ENCODE measurements around the gene MANEA. TPM values are rescaled to one million over a fixed set of nuclear protein-coding genes. Genes with fewer than 3 reads are reported as not detected.
"Not testable (repeated sequence)": the region's sequence is repeated elsewhere in the genome, so short reads cannot be mapped to it uniquely, and the experiment has no call there.

MANEA gene
- total RNA-seq, 1 donor, result 19.9 TPM

DNA sequence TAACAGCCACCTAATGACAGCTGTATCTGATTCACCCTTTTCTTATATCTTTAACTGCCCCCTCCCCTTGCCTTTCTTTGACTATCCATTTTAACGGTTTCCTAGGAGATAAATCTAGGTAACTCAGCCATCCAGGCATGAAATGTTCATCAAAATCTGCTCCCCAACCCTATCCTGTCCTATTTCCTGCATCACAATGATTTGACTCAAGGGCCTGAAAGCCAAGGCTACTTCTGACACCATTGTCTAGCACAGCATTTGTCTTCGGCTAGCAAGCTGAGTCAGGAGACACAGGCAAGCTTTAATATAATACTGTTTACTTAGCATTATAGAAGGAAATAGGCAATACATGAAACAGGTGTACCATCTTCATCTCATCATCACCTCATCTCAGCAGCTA is 31.6 kb upstream of the MANEA start:
- TF ChIP-seq, protein P1, sequence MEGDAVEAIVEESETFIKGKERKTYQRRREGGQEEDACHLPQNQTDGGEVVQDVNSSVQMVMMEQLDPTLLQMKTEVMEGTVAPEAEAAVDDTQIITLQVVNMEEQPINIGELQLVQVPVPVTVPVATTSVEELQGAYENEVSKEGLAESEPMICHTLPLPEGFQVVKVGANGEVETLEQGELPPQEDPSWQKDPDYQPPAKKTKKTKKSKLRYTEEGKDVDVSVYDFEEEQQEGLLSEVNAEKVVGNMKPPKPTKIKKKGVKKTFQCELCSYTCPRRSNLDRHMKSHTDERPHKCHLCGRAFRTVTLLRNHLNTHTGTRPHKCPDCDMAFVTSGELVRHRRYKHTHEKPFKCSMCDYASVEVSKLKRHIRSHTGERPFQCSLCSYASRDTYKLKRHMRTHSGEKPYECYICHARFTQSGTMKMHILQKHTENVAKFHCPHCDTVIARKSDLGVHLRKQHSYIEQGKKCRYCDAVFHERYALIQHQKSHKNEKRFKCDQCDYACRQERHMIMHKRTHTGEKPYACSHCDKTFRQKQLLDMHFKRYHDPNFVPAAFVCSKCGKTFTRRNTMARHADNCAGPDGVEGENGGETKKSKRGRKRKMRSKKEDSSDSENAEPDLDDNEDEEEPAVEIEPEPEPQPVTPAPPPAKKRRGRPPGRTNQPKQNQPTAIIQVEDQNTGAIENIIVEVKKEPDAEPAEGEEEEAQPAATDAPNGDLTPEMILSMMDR (IDR thresholded peaks at IDR 0.05; ENCODE audit: insufficient read depth, low read depth, low read length), result no peak
- no peak for DNase-seq (ENCODE audit: low read depth)
- no peak overlapping the region for H3K4me3 ChIP-seq (ENCODE audit: low read depth, low read length)

DNA sequence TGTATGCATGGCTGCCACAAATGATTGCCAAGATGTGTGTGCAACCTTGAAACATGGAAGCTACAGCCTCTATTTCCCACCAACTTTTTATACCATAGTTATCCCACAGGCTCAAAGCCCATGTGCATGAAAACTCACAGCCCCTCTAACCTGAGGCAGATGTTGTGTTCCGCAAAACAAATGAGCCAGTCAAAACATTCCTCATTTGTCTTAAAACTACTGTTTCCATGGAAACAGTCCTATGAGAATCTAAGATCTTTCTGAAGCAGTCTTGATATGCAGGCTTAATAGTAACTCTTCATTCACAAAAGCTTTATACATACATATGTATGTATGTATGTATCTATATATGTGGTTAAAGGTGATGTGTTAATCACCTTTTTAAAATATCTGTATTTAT is 31.2 kb upstream of the MANEA start:
- no peak overlapping the region for H3K4me3 ChIP-seq (ENCODE audit: low read depth, low read length)
- no peak for DNase-seq (ENCODE audit: low read depth)
- TF ChIP-seq, protein P1 (IDR thresholded peaks at IDR 0.05; ENCODE audit: insufficient read depth, low read depth, low read length), result no peak

DNA sequence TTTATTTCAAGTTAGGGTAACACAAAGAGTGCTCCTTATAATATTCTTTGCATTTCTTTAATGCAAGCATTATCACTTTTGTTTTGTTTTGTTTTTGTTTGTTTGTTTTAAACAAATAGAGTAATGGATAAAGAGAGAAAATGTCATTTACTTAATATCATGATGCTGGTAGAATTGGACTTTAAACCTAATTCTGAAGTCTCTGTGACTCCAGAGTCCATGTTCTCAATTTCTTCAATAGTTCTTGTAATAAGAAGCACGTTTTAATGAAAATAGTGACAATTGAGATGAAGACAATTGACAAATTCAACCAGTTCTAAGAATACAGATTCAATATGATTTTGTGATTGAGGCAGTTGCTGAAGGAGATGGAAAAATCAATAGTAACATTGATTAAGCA is 30.3 kb upstream of the MANEA start:
- DNase-seq (ENCODE audit: low read depth), result no peak
- TF ChIP-seq, protein P1 (IDR thresholded peaks at IDR 0.05; ENCODE audit: insufficient read depth, low read depth, low read length), result no peak
- H3K4me3 ChIP-seq (ENCODE audit: low read depth, low read length), result no peak overlapping the region

DNA sequence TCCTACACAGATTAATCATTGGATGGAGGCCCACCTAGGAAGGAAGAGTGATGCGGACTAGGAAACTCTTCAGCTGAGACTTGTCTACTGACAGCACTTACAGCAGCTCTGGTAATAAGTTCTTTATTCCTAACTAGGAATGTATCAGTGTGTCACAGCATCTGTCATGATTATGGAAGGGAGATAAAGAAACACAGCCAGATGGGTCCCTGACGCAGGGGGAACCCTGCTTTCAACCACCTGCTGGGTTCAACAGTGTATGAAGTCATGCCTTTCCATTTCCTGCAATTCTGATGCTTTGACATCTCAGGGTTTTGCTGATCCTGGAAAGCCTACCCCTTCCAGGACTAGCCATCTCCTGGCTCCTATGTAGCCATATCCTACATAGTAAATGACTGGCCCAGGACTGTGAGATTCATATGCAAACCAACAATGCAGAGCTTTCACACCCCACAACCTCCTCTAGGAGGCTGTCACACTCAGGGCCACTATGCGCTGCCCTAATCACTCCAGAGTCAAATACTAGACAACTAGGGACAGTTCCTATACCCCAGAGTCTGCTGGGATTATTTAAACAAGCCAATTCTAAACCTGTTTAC is 29.0 kb upstream of the MANEA start:
- H3K4me3 ChIP-seq (ENCODE audit: low read depth, low read length), result no peak overlapping the region
- DNase-seq (ENCODE audit: low read depth), result no peak
- TF ChIP-seq, protein P1 (IDR thresholded peaks at IDR 0.05; ENCODE audit: insufficient read depth, low read depth, low read length), result no peak

DNA sequence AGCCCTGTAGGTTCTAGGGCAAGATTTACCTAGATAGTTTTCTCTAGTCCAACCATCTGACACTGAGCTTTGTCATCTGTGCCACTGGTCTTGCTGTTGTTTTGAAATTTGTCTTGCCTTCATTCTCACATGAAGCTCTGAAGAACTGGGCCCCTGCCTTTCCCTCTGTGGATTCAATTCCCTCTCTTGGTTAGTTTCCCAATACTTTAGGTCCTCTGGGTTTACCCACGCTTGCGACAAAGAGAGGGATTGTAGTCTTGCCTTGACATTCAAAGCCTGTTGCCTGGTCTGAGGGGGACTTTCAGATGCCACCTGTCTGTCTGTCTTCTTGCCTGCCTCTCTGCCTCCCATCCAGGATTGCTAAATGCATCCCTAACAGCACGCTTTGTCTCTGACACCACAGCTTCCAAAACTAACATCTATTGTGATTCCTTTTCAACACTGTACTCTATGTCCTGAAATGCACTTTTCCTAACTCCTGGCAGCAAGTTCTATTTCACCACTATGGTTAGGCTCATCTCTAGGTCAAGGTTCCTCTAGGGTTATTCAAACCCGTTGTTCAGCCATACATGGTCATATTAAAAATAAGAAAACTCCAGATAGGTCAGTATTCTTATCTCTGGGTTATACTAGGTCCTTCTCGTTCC is 25.5 kb upstream of the MANEA start:
- DNase-seq (ENCODE audit: low read depth), result no peak
- TF ChIP-seq, protein P1 (IDR thresholded peaks at IDR 0.05; ENCODE audit: insufficient read depth, low read depth, low read length), result no peak
- H3K4me3 ChIP-seq (ENCODE audit: low read depth, low read length), result no peak overlapping the region

DNA sequence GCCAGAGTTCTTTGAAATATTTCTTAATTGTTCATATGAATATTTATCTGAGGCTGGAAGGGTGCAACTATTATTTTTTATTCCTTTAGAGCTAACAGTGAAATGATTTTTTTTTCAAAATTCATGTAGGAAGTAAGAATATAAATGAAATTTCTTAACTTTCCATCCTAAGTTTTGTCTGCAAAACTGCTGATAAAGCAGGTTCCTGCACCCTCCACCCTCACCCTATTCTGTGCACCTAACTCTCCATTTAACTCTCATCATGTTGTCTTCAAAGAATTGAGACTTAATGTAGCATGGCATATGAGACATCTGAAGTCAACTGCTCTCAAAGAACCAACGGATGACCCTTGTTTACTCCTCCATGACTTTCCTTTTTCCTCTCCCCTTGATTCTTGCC is 23.5 kb upstream of the MANEA start:
- no peak for DNase-seq (ENCODE audit: low read depth)
- H3K4me3 ChIP-seq (ENCODE audit: low read depth, low read length), result no peak overlapping the region
- TF ChIP-seq, protein P1 (IDR thresholded peaks at IDR 0.05; ENCODE audit: insufficient read depth, low read depth, low read length), result no peak

DNA sequence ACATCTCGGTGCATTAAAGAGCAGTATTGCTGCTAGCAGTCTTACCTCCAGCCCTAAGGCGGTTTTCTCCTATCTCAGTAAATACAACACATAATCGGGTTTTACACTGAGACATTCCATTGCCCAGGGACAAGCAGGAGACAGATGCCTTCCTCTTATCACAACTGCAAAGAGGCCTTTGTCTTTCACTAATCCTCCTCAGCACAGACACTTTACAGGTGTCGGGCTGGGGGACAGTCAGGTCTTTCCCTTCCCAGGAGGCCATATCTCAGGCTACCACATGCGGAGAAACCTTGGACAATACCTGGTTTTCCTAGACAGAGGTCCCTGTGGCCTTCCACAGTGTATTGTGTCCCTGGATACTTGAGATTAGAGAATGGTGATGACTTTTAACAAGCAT is 16.4 kb upstream of the MANEA start:
- not testable (repeated sequence) for H3K4me3 ChIP-seq (ENCODE audit: low read depth, low read length); DNase-seq (ENCODE audit: low read depth)
